Left colon (tissue), 2 donors: ENCODE measurements around the gene ZNF678. TPM values are rescaled to one million over a fixed set of nuclear protein-coding genes. Genes with fewer than 3 reads are reported as not detected.
"Not testable (repeated sequence)": the region's sequence is repeated elsewhere in the genome, so short reads cannot be mapped to it uniquely, and the experiment has no call there.

Experiments
- ATAC-seq: fragments of 200-7000 bp; cut with Tn5 transposase; one replicate; pipeline ENCODE4 v1.9.1; 2020; ENCODE audit warnings: mild to moderate bottlenecking, moderate library complexity
- DNase-seq, 2 donors: peaks; one replicate each; pipeline ENCODE4 v3.0.0-alpha.2; 2020
- intact Hi-C, 2 donors: fragments of 100-400 bp; cut with DNase I in 1 of 2; cut with micrococcal nuclease in 1 of 2; formaldehyde crosslinking; loops; one replicate each; pipeline versions ENCODE4 v1.11.2 to v1.14.0; 2022; cut with DNase I, micrococcal nuclease
- total RNA-seq, 2 donors: library from RNA; stranded (reverse); fragmentation: NEBNext Ultra II Directional; extraction: Animal tissue kit (Norgen Biotek cat#: 25700); gene quantifications; one replicate each; pipeline ENCODE4 v1.2.1, GENCODE V29; 2021
- donor health status: DM: no; HTN: no; CAD: no.
- donor health status: DM: yes; HTN: yes; CAD: no.

Gene ZNF678
- total RNA-seq, 2 donors from 2014 or later = 6.7 to 9.2 TPM

DNA sequence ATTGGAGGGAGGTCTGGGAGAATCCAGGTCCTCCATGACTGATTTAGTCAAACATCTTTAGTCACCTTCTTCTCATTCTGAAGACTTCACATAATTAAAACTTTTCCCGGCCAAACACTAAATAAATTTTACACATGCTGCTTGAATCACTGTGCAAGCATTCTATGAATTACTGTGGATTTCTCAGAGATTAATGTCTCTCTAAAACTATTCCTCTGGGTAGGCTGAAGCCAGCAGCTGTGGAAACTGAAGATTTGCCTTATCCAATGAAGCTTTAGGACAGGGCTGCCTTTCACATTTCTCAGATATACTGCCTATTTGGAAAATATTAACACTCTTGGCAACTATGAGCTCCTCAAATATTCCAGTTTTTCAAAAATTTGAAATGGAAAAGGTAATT lies 110.1 kb downstream of the ZNF678 start:
- ATAC-seq (no peak), DNase-seq (no peak)
- intact Hi-C loops = no loop called here

DNA sequence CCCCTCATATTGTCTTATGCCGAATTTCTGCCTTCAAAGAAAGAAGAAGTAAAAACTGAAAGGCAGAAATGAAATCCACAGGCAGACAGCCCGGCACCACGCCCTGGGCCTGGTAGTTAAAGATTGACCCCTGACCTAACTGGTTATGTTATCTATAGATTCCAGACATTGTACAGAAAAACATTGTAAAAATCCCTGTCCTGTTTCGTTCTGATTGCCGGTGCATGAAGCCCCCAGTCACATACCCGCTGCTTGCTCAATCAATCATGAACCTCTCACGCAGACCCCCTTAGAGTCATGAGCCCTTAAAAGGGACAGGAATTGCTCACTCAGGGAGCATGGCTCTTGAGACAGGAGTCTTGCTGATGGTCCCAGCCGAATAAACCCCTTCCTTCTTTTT lies 122.5 kb downstream of the ZNF678 start:
- intact Hi-C loops = no loop called here
- no peak for ATAC-seq
- no peak for DNase-seq

DNA sequence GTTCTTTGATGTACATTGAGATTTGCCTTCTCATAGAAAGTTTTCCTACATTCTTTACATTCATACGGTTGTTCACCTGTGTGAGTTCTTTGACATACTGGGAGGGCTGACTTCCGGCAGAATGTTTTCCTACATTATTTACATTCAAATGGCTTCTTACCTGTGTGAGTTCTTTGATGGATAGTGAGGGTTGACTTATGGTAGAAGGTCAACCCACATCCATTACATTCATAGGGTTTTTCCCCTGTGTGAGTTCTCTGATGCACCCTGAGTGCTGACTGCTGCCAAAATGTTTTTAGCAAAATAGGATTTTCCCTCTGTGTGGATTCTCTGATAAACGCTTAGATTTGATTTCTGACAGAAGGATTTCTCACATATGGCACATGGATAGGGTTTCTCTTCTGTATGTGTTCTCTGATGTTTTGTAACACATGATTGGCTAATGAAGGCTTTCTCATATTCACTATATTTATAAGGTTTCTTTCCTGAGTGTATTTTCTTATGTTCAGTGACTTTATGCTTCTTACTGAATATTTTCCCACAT lies 134.0 kb downstream of the ZNF678 start:
- intact Hi-C loops = no loop called here
- DNase-seq (no peak), ATAC-seq (no peak)

DNA sequence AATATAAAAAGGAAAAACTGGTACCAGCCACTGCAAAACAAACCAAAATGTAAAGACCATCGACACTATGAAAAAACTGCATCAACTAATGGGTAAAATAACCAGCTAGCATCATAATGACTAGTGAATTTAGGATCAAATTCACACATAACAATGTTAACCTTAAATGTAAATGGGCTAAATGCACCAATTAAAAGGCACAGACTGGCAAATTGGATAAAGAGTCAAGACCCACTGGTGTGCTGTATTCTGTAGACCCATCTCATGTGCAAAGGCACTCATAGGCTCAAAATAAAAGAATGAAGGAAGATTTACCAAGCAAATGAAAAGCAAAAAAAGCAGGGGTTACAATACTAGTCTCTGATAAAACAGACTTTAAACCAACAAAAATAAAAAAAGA lies 138.3 kb downstream of the ZNF678 start:
- intact Hi-C loops, DNase-seq, ATAC-seq: not testable (repeated sequence)

DNA sequence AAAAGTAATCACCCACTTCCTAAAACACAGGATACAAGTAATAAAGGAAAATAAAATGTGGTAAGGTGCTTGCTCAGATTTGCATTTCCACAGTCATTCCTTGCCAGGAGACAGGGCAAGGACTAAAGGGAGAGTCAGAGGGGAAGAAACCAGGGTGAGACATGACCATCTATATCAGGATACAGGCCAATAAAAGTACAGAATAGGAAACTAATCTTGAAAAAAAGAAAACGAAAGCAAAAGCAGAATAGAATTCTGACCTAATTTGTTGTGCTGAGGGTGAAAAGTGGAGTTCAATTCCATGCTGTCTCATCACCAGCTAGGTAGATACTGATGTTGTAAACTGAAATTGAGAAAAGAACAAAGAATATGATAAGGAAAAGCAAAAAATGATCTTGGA lies 144.5 kb downstream of the ZNF678 start:
- no peak for DNase-seq
- intact Hi-C loops = no loop called here
- ATAC-seq = no peak

DNA sequence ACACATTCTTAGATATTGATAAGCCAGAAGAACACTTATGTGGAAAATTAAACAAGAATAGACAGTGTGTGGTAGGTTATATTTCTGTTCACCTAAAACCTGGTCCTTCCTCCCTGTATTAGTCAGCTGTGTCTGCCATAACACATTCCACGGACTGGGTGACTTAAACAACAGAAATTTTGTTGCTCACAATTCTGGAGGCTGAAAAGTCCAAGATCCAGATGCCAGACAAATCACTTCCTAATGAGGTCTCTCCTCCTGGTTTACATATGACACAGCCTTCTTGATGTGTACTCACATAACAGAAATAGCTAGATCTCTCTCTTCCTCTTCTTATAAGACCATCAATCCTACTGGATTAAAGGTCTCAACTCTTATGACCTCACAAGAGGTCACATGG lies 146.1 kb downstream of the ZNF678 start:
- no peak for DNase-seq
- ATAC-seq = no peak
- intact Hi-C loops = no loop called here

DNA sequence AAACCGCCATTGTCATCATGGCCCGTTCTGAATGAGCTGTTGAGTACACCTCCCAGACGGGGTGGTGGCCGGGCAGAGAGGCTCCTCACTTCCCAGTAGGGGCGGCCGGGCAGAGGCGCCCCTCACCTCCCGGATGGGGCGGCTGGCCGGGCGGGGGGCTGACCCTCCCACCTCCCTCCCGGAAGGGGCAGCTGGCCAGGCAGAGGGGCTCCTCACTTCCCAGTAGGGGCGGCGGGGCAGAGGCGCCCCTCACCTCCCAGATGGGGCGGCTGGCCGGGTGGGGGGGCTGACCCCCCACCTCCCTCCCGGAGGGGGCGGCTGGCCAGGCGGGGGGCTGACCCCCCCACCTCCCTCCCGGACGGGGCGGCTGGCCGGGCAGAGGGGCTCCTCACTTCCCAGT lies 147.1 kb downstream of the ZNF678 start:
- intact Hi-C loops, DNase-seq, ATAC-seq: not testable (repeated sequence)

DNA sequence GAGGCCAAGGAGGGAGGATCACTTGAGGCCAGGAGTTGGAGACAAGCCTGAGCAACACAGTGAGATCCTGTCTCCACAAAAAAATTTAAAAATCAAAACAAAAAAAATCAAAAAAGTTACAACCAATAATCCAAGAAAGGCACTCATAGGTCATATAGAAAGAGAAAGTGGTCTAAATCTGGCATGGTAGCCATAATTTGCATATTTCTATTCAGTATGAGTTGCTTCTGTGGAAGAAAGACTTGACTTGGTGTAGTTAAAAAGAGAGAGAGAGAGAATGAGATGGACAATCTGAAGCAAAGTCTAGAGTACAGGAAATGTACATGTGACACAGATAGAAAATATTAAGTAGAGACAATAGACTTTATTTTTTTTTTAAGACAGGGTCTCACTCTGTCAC lies 149.3 kb downstream of the ZNF678 start:
- ATAC-seq = no peak
- intact Hi-C loops = no loop called here

DNA sequence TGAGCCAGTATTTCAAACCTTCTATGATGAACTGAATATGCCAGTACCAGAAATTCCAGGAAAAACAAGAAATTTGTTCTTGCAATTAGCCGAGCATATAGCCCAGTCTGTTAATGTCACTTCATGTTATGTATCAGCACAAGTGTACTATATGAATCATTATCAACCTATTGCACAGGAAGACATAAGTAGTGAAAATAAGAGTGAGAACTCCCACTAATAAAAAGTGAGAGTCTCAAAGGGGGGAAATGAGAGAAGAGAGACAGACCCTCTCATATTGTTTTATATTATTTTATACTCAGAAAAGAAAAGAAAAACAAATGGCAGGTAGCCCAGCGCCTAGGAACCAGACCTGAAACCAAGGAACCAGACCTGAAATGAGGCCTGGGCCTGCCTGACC lies 155.6 kb downstream of the ZNF678 start:
- intact Hi-C loops = no loop called here
- ATAC-seq = no peak
- no peak for DNase-seq

More for the DNA sequence above, 149.3 kb downstream of the ZNF678 start:
- DNase-seq = no peak

DNA sequence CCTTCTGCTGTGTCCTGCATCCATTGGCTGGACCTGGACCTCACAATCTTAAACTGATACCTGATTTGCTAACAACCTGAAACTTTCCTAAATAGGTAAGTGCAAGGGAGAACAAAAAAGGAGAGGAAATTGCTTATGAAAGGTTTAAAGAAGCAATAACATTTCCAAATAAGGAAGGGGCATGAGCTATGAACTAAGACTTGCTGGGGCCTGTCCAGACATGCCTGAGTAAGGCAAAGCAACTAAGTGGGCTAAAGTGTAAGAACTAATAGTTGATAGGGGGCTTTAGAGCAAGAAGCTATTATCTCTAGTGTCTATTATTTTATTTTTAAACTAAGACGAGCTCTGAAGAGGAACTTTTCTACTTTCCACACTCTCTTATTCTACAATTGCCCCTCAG lies 160.1 kb downstream of the ZNF678 start:
- DNase-seq (no peak), ATAC-seq (no peak)
- intact Hi-C loops = no loop called here

DNA sequence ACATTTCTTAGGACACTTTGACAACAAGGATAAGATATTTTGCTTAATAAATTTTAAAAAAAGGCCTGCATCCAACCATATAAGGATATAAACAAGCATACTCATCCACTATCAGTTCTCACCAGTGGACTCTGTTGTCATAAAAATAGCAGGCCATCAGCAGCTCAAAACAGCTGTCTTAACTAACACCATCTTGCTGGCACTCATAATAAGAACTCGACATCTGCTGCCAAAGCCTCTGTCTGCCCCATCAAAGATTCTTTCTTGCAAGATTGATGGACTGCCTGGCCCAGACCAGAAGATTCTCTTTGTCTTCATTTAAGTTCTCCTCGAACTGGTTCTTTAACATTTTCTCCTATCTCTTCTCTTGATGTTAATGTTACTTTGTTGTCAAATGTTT lies 161.7 kb downstream of the ZNF678 start:
- ATAC-seq (no peak), DNase-seq (no peak)
- intact Hi-C loops = no loop called here

DNA sequence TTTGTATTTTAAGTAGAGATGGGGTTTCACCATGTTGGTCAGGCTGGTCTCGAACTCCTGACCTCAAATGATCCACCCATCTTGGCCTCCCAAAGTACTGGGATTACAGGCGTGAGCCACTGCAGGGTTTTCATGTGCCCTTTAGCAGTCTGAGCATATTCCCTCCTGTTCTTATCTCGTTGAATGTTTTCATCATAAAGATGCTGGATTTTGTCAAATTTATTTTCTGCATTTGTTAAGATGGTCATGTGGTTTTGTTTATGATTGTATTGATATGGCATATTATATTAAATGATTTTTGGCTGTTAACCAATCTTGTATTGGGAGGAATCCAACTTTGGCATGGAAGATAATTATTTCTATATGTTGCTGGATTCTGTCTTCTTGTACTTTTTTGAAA lies 163.0 kb downstream of the ZNF678 start:
- no peak for DNase-seq
- intact Hi-C loops = no loop called here

More for the DNA sequence above, 163.0 kb downstream of the ZNF678 start:
- no peak for ATAC-seq

Other genes with a start within 250 kb of the ZNF678 start
- gene CDC42BPA, start 245.1 kb upstream of the ZNF678 start, total RNA-seq = 10 to 100 TPM; 46.2 to 49.9 TPM
- gene JMJD4, start 171.7 kb downstream of the ZNF678 start, total RNA-seq = 10 to 100 TPM; 11.1 to 11.9 TPM
- 10 to 100 TPM; 18.6 to 20.5 TPM for gene SNAP47, start 171.9 kb downstream of the ZNF678 start, total RNA-seq